NCI-H2107 treated with DMSO at 0.1 percent for 48 hours (cell line): ENCODE results near the gene AARS2.

Experiments used
- DNase-seq: peaks from one replicate; lab custom pipeline; 2025; ENCODE audit not compliant: unreplicated experiment; lab: John Stamatoyannopoulos, UW

Gene AARS2

GRCh38 chr6:44301782-44302564 is 11.2 kb downstream of the AARS2 start:
- DNase-seq: no peak

GRCh38 chr6:44301106-44301505 is 12.0 kb downstream of the AARS2 start:
- DNase-seq: no peak

- DNase-seq: no peak
These were observed 12.8 kb downstream of the AARS2 start for GRCh38 chr6:44300292-44300823.

- no peak for DNase-seq
These were observed 14.3 kb downstream of the AARS2 start for GRCh38 chr6:44298864-44299263.

- DNase-seq: no peak
These were observed 14.9 kb downstream of the AARS2 start for GRCh38 chr6:44298055-44298803.

GRCh38 chr6:44297063-44298038 is 15.8 kb downstream of the AARS2 start:
- no peak for DNase-seq

- no peak for DNase-seq
These were observed 18.0 kb downstream of the AARS2 start for GRCh38 chr6:44294832-44295791.

GRCh38 chr6:44292661-44293365 is 20.3 kb downstream of the AARS2 start:
- DNase-seq: no peak

GRCh38 chr6:44291841-44292240 is 21.3 kb downstream of the AARS2 start:
- no peak for DNase-seq

- no peak for DNase-seq
These were observed 23.4 kb downstream of the AARS2 start for GRCh38 chr6:44289726-44290260.

GRCh38 chr6:44286747-44287146 is 26.4 kb downstream of the AARS2 start:
- no peak for DNase-seq

- no peak for DNase-seq
These were observed 26.9 kb downstream of the AARS2 start for GRCh38 chr6:44286285-44286565.

- no peak for DNase-seq
These were observed 27.4 kb downstream of the AARS2 start for GRCh38 chr6:44285552-44286284.

- DNase-seq: no peak
These were observed 28.3 kb downstream of the AARS2 start for GRCh38 chr6:44284867-44285266.

- no peak for DNase-seq
These were observed 29.0 kb downstream of the AARS2 start for GRCh38 chr6:44284121-44284520.

- DNase-seq: no peak
These were observed 34.1 kb downstream of the AARS2 start for GRCh38 chr6:44278774-44279697.

GRCh38 chr6:44278315-44278714 is 34.8 kb downstream of the AARS2 start:
- no peak for DNase-seq
